ENCODE data around the gene LMX1A.

- TF ChIP-seq CTCF (IDR thresholded peaks at IDR 0.05) (no peak), POLR2A (IDR thresholded peaks at IDR 0.05) (no peak), POLR2AphosphoS5 (IDR thresholded peaks at IDR 0.05) (no peak)
Measured at GRCh38 chr1:165174491-165174890, 182.0 kb downstream of the LMX1A start.

All from prostate gland (tissue), 2 donors.